ENCODE measurements around the gene KRTAP5-5.
"Not testable (repeated sequence)": the region's sequence is repeated elsewhere in the genome, so short reads cannot be mapped to it uniquely, and the experiment has no call there.

The KRTAP5-5 gene

GRCh38 chr11:1670457-1670856 is 40.9 kb downstream of the KRTAP5-5 start:
- not testable (repeated sequence) for H3K27ac ChIP-seq (ENCODE audit: low read depth, low read length); H3K36me3 ChIP-seq (ENCODE audit: control insufficient read depth, insufficient read depth, low read length); H3K4me3 ChIP-seq (ENCODE audit: low read length); H3K27me3 ChIP-seq (ENCODE audit: control insufficient read depth, insufficient read depth, low read length); H3K9ac ChIP-seq (ENCODE audit: low read length); H3K4me1 ChIP-seq (ENCODE audit: control insufficient read depth, insufficient read depth, low read length)

GRCh38 chr11:1670905-1671371 is 41.4 kb downstream of the KRTAP5-5 start:
- Histone ChIP-seq H3K9ac (ENCODE audit: low read length) (no peak overlapping the region), H3K36me3 (ENCODE audit: control insufficient read depth, insufficient read depth, low read length) (no peaks in the 10 kb centered on the region), H3K4me3 (ENCODE audit: low read length) (no peak overlapping the region), H3K27ac (ENCODE audit: low read depth, low read length) (no peak overlapping the region), H3K27me3 (ENCODE audit: control insufficient read depth, insufficient read depth, low read length) (no peaks in the 10 kb centered on the region), H3K4me1 (ENCODE audit: control insufficient read depth, insufficient read depth, low read length) (no peaks in the 10 kb centered on the region)

- H3K4me1 ChIP-seq (ENCODE audit: control insufficient read depth, insufficient read depth, low read length): no peaks in the 10 kb centered on the region
- H3K27me3 ChIP-seq (ENCODE audit: control insufficient read depth, insufficient read depth, low read length): no peaks in the 10 kb centered on the region
- no peak overlapping the region for H3K4me3 ChIP-seq (ENCODE audit: low read length)
- no peak overlapping the region for H3K9ac ChIP-seq (ENCODE audit: low read length)
- no peak overlapping the region for H3K27ac ChIP-seq (ENCODE audit: low read depth, low read length)
- no peaks in the 10 kb centered on the region for H3K36me3 ChIP-seq (ENCODE audit: control insufficient read depth, insufficient read depth, low read length)
Observed at GRCh38 chr11:1671658-1672057, 42.1 kb downstream of the KRTAP5-5 start.

GRCh38 chr11:1672613-1673350 is 43.2 kb downstream of the KRTAP5-5 start:
- no peaks in the 10 kb centered on the region for H3K27me3 ChIP-seq (ENCODE audit: control insufficient read depth, insufficient read depth, low read length)
- no peaks in the 10 kb centered on the region for H3K36me3 ChIP-seq (ENCODE audit: control insufficient read depth, insufficient read depth, low read length)
- H3K9ac ChIP-seq (ENCODE audit: low read length): no peak overlapping the region
- no peaks in the 10 kb centered on the region for H3K4me1 ChIP-seq (ENCODE audit: control insufficient read depth, insufficient read depth, low read length)
- H3K4me3 ChIP-seq (ENCODE audit: low read length): no peak overlapping the region
- no peak overlapping the region for H3K27ac ChIP-seq (ENCODE audit: low read depth, low read length)

- Histone ChIP-seq H3K36me3 (ENCODE audit: control insufficient read depth, insufficient read depth, low read length) (no peaks in the 10 kb centered on the region), H3K4me1 (ENCODE audit: control insufficient read depth, insufficient read depth, low read length) (no peaks in the 10 kb centered on the region), H3K27ac (ENCODE audit: low read depth, low read length) (no peak overlapping the region), H3K4me3 (ENCODE audit: low read length) (no peak overlapping the region), H3K9ac (ENCODE audit: low read length) (no peak overlapping the region), H3K27me3 (ENCODE audit: control insufficient read depth, insufficient read depth, low read length) (peaks cover 3% of the 10 kb centered on the region)
Observed at GRCh38 chr11:1673446-1674172, 44.0 kb downstream of the KRTAP5-5 start.

- no peaks in the 10 kb centered on the region for H3K4me1 ChIP-seq (ENCODE audit: control insufficient read depth, insufficient read depth, low read length)
- H3K27me3 ChIP-seq (ENCODE audit: control insufficient read depth, insufficient read depth, low read length): peaks cover 3% of the 10 kb centered on the region
- no peak overlapping the region for H3K27ac ChIP-seq (ENCODE audit: low read depth, low read length)
Observed at GRCh38 chr11:1674173-1675131, 44.9 kb downstream of the KRTAP5-5 start.

GRCh38 chr11:1675536-1676228 is 46.1 kb downstream of the KRTAP5-5 start:
- no peak overlapping the region for H3K27ac ChIP-seq (ENCODE audit: low read depth, low read length)
- H3K36me3 ChIP-seq (ENCODE audit: control insufficient read depth, insufficient read depth, low read length): no peaks in the 10 kb centered on the region
- peaks cover 3% of the 10 kb centered on the region for H3K27me3 ChIP-seq (ENCODE audit: control insufficient read depth, insufficient read depth, low read length)
- H3K9ac ChIP-seq (ENCODE audit: low read length): no peak overlapping the region
- no peak overlapping the region for H3K4me3 ChIP-seq (ENCODE audit: low read length)
- H3K4me1 ChIP-seq (ENCODE audit: control insufficient read depth, insufficient read depth, low read length): no peaks in the 10 kb centered on the region

More at GRCh38 chr11:1674173-1675131, 44.9 kb downstream of the KRTAP5-5 start:
- Histone ChIP-seq H3K4me3 (ENCODE audit: low read length) (no peak overlapping the region), H3K36me3 (ENCODE audit: control insufficient read depth, insufficient read depth, low read length) (no peaks in the 10 kb centered on the region), H3K9ac (ENCODE audit: low read length) (no peak overlapping the region)

- H3K4me3 ChIP-seq (ENCODE audit: low read length): no peak overlapping the region
- H3K9ac ChIP-seq (ENCODE audit: low read length): no peak overlapping the region
- no peaks in the 10 kb centered on the region for H3K4me1 ChIP-seq (ENCODE audit: control insufficient read depth, insufficient read depth, low read length)
- no peaks in the 10 kb centered on the region for H3K36me3 ChIP-seq (ENCODE audit: control insufficient read depth, insufficient read depth, low read length)
- H3K27me3 ChIP-seq (ENCODE audit: control insufficient read depth, insufficient read depth, low read length): peaks cover 3% of the 10 kb centered on the region
- H3K27ac ChIP-seq (ENCODE audit: low read depth, low read length): no peak overlapping the region
Observed at GRCh38 chr11:1676229-1676740, 46.7 kb downstream of the KRTAP5-5 start.

- Histone ChIP-seq H3K36me3 (ENCODE audit: control insufficient read depth, insufficient read depth, low read length) (no peaks in the 10 kb centered on the region), H3K27ac (ENCODE audit: low read depth, low read length) (no peak overlapping the region), H3K27me3 (ENCODE audit: control insufficient read depth, insufficient read depth, low read length) (peaks cover 3% of the 10 kb centered on the region), H3K4me3 (ENCODE audit: low read length) (no peak overlapping the region), H3K9ac (ENCODE audit: low read length) (no peak overlapping the region), H3K4me1 (ENCODE audit: control insufficient read depth, insufficient read depth, low read length) (no peaks in the 10 kb centered on the region)
Observed at GRCh38 chr11:1679881-1680280, 50.3 kb downstream of the KRTAP5-5 start.

Data from rectal smooth muscle tissue (tissue), 1 donor.